H1 (cell line): ENCODE data around the gene STARD9. TPM values are rescaled to one million over a fixed set of nuclear protein-coding genes. Genes with fewer than 3 reads are reported as not detected.

Experiments
- polyA plus RNA-seq, 7 experiments: library from polyadenylated mRNA; depleted of rRNA in 3 of 7; stranded (reverse) in 5 of 7; unstranded in 2 of 7; fragments of >200 nt in 5 of 7; fragments of 200-250 nt in 2 of 7; gene quantifications; 1 replicate in 5 of 7; 2 replicates in 1 of 7; 4 replicates in 1 of 7; pipeline versions ENCODE4 v1.2.1 to v1.2.3, GENCODE V29; 2011 to 2013; ENCODE audit warnings: missing spikeins in 2 of 7, mixed read lengths in 2 of 7
- total RNA-seq: library from RNA; stranded (reverse); fragmentation: NEBNext Ultra II Directional; extraction: Animal tissue kit (Norgen Biotek cat#: 25700); gene quantifications from 2 replicates; pipeline ENCODE4 v1.2.1, GENCODE V29; 2021
- TF ChIP-seq, protein P1 (sequence below): fragments of 300-600 bp; sonication (generic); IDR thresholded peaks from 2 replicates; pipeline ENCODE4 v1.7.1; 2012; ENCODE audit warnings: low read length, moderate library complexity, mild to moderate bottlenecking, inconsistent platforms; ENCODE audit not compliant: insufficient replicate concordance

STARD9 gene
- total and polyA plus RNA-seq, 2 of the 8 experiments (the other 6 are each of a cell fraction or from before 2014, with no cell fraction given): 2.8 to 7.0 TPM

DNA sequence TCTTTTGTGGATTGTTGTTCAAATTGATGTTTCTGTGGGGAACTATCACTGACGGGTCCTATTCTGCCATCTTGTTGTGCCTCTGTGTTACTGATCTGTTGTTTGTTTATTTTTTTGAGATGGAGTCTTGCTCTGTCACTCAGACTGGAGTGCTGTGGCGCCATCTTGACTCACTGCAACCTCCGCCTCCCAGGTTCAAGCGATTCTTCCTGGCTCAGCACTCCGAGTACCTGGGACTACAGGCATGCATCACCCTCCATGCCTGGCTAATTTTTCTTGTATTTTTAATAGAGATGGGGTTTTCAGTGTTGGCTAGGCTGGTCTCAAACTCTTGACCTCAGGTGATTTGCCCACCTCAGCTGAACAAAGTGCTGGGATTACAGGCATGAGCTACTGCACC lies 129.9 kb downstream of the STARD9 start (continued):
- TF ChIP-seq, protein P1, sequence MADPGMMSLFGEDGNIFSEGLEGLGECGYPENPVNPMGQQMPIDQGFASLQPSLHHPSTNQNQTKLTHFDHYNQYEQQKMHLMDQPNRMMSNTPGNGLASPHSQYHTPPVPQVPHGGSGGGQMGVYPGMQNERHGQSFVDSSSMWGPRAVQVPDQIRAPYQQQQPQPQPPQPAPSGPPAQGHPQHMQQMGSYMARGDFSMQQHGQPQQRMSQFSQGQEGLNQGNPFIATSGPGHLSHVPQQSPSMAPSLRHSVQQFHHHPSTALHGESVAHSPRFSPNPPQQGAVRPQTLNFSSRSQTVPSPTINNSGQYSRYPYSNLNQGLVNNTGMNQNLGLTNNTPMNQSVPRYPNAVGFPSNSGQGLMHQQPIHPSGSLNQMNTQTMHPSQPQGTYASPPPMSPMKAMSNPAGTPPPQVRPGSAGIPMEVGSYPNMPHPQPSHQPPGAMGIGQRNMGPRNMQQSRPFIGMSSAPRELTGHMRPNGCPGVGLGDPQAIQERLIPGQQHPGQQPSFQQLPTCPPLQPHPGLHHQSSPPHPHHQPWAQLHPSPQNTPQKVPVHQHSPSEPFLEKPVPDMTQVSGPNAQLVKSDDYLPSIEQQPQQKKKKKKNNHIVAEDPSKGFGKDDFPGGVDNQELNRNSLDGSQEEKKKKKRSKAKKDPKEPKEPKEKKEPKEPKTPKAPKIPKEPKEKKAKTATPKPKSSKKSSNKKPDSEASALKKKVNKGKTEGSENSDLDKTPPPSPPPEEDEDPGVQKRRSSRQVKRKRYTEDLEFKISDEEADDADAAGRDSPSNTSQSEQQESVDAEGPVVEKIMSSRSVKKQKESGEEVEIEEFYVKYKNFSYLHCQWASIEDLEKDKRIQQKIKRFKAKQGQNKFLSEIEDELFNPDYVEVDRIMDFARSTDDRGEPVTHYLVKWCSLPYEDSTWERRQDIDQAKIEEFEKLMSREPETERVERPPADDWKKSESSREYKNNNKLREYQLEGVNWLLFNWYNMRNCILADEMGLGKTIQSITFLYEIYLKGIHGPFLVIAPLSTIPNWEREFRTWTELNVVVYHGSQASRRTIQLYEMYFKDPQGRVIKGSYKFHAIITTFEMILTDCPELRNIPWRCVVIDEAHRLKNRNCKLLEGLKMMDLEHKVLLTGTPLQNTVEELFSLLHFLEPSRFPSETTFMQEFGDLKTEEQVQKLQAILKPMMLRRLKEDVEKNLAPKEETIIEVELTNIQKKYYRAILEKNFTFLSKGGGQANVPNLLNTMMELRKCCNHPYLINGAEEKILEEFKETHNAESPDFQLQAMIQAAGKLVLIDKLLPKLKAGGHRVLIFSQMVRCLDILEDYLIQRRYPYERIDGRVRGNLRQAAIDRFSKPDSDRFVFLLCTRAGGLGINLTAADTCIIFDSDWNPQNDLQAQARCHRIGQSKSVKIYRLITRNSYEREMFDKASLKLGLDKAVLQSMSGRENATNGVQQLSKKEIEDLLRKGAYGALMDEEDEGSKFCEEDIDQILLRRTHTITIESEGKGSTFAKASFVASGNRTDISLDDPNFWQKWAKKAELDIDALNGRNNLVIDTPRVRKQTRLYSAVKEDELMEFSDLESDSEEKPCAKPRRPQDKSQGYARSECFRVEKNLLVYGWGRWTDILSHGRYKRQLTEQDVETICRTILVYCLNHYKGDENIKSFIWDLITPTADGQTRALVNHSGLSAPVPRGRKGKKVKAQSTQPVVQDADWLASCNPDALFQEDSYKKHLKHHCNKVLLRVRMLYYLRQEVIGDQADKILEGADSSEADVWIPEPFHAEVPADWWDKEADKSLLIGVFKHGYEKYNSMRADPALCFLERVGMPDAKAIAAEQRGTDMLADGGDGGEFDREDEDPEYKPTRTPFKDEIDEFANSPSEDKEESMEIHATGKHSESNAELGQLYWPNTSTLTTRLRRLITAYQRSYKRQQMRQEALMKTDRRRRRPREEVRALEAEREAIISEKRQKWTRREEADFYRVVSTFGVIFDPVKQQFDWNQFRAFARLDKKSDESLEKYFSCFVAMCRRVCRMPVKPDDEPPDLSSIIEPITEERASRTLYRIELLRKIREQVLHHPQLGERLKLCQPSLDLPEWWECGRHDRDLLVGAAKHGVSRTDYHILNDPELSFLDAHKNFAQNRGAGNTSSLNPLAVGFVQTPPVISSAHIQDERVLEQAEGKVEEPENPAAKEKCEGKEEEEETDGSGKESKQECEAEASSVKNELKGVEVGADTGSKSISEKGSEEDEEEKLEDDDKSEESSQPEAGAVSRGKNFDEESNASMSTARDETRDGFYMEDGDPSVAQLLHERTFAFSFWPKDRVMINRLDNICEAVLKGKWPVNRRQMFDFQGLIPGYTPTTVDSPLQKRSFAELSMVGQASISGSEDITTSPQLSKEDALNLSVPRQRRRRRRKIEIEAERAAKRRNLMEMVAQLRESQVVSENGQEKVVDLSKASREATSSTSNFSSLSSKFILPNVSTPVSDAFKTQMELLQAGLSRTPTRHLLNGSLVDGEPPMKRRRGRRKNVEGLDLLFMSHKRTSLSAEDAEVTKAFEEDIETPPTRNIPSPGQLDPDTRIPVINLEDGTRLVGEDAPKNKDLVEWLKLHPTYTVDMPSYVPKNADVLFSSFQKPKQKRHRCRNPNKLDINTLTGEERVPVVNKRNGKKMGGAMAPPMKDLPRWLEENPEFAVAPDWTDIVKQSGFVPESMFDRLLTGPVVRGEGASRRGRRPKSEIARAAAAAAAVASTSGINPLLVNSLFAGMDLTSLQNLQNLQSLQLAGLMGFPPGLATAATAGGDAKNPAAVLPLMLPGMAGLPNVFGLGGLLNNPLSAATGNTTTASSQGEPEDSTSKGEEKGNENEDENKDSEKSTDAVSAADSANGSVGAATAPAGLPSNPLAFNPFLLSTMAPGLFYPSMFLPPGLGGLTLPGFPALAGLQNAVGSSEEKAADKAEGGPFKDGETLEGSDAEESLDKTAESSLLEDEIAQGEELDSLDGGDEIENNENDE: no peak
